Mucosa of stomach (tissue), 1 donor: ENCODE data around the gene STK39.

Experiments used
- H3K27me3 ChIP-seq: one replicate; pipeline ENCODE4 v1.7.0; 2013; ENCODE audit warnings: mild to moderate bottlenecking, low read length; ENCODE audit not compliant: control insufficient read depth, insufficient read depth
- H3K36me3 ChIP-seq: one replicate; pipeline ENCODE4 v1.7.0; 2013; ENCODE audit warnings: low read length; ENCODE audit not compliant: control insufficient read depth, insufficient read depth
- H3K4me1 ChIP-seq: one replicate; pipeline ENCODE4 v1.7.0; 2013; ENCODE audit warnings: mild to moderate bottlenecking, low read length; ENCODE audit not compliant: control insufficient read depth, insufficient read depth
- H3K4me3 ChIP-seq: one replicate; pipeline ENCODE4 v1.7.0; 2013; ENCODE audit warnings: low read length
- H3K9ac ChIP-seq: one replicate; pipeline ENCODE4 v1.7.0; 2013; ENCODE audit warnings: mild to moderate bottlenecking, low read length, moderate library complexity
- H3K9me3 ChIP-seq: one replicate; pipeline ENCODE4 v1.7.0; 2013; ENCODE audit warnings: mild to moderate bottlenecking, low read length, moderate library complexity; ENCODE audit not compliant: control insufficient read depth
- donor health status: Pancreatic carcinoma.

Gene STK39

DNA sequence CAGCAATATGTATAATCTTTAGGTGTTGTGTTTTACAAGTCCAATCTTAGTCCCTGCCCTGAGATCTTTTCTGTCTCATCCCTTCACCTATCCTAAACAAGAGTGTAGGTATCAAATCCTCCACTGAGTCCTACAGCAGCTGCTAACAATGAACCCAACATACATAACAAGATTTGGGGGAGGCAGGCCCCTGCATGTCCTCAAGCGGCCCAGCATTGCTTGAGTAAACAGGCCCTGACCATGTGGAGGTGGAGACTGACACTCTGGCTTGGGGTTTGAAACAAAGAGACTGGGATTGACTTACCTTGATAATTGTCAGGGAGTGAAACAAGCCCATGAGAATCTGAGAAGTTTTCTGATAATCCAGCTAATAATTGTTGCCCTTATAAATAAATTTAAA, 213.4 kb downstream of the STK39 start:
- Histone ChIP-seq H3K27me3 (no peaks in the 10 kb centered on the region), H3K9ac (no peak overlapping the region), H3K4me3 (no peak overlapping the region), H3K4me1 (no peaks in the 10 kb centered on the region), H3K9me3 (no peaks in the 10 kb centered on the region), H3K36me3 (no peaks in the 10 kb centered on the region)

GRCh38 chr2:168032091-168032490, 215.3 kb downstream of the STK39 start:
- Histone ChIP-seq H3K4me3 (no peak overlapping the region), H3K4me1 (peaks cover 5% of the 10 kb centered on the region), H3K36me3 (no peaks in the 10 kb centered on the region), H3K27me3 (no peaks in the 10 kb centered on the region), H3K9me3 (no peaks in the 10 kb centered on the region), H3K9ac (no peak overlapping the region)

GRCh38 chr2:168030862-168031624, 216.4 kb downstream of the STK39 start:
- no peak overlapping the region for H3K9ac ChIP-seq
- H3K4me1 ChIP-seq, result peaks cover 5% of the 10 kb centered on the region
- no peaks in the 10 kb centered on the region for H3K36me3 ChIP-seq
- H3K4me3 ChIP-seq, result no peak overlapping the region
- no peaks in the 10 kb centered on the region for H3K9me3 ChIP-seq
- no peaks in the 10 kb centered on the region for H3K27me3 ChIP-seq

GRCh38 chr2:168029071-168029470, 218.3 kb downstream of the STK39 start:
- no peak overlapping the region for H3K9ac ChIP-seq
- peaks cover 5% of the 10 kb centered on the region for H3K4me1 ChIP-seq
- H3K4me3 ChIP-seq, result no peak overlapping the region
- no peaks in the 10 kb centered on the region for H3K36me3 ChIP-seq
- H3K27me3 ChIP-seq, result no peaks in the 10 kb centered on the region
- H3K9me3 ChIP-seq, result no peaks in the 10 kb centered on the region

DNA sequence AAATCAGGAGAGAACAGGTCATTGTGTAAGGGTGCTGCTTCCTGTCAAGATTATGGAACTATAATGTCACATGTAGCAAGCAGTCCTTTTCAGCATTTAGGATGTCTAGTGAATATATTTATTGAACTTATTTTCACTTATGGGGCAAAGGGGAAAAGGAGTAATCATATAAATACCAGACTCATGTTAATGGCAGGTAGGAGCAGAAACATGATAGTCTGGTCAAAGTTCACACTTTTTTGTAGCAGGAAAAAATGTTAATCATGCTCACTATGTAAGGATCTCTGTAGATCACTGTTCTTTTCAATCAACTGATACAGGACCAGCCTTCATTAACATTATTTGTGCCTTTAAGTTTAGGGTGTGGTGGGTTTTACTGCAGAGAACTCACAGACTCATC, 219.0 kb downstream of the STK39 start:
- Histone ChIP-seq H3K9me3 (no peaks in the 10 kb centered on the region), H3K4me3 (no peak overlapping the region), H3K36me3 (no peaks in the 10 kb centered on the region), H3K27me3 (no peaks in the 10 kb centered on the region), H3K9ac (no peak overlapping the region), H3K4me1 (peaks cover 5% of the 10 kb centered on the region)

DNA sequence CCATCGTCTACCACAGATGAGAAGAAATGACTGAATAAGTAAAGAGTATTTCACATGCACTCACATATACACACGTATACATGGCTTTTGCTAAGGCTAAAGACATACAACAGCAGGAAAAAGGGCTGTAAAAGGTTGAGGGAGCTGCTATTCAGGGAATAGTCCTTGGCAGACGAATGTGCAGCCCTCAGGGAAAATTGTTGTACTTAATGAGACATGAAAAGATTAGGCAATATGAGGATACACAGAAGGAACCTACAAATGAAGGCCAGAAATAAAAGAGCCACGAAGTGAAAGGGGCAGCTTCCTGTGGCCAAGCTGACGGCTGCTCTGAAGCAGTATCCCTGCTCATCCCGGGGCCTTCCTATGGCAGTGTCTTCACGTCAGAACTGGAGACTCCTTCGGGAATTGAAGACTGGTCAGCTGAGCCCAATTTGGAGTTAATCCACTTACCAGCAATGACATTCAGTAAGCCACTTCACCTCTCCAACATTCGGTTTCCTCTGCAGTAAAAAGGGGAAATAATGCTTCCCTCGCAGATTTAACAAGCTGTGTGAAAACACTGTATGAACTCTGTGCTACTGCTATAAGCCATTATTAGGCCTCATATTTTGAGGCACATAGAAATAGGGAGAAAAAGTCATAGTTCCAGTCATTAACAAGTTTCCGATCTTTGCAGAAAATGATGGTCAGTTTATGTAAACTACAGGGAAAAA, 221.8 kb downstream of the STK39 start:
- Histone ChIP-seq H3K9ac (no peak overlapping the region), H3K4me1 (peaks cover 5% of the 10 kb centered on the region), H3K9me3 (no peaks in the 10 kb centered on the region), H3K4me3 (no peak overlapping the region), H3K27me3 (no peaks in the 10 kb centered on the region), H3K36me3 (no peaks in the 10 kb centered on the region)

- H3K9ac ChIP-seq, result no peak overlapping the region
- peaks cover 5% of the 10 kb centered on the region for H3K4me1 ChIP-seq
- no peaks in the 10 kb centered on the region for H3K9me3 ChIP-seq
- no peaks in the 10 kb centered on the region for H3K27me3 ChIP-seq
- no peaks in the 10 kb centered on the region for H3K36me3 ChIP-seq
- no peak overlapping the region for H3K4me3 ChIP-seq
Observed at GRCh38 chr2:168024459-168024858, 222.9 kb downstream of the STK39 start.

DNA sequence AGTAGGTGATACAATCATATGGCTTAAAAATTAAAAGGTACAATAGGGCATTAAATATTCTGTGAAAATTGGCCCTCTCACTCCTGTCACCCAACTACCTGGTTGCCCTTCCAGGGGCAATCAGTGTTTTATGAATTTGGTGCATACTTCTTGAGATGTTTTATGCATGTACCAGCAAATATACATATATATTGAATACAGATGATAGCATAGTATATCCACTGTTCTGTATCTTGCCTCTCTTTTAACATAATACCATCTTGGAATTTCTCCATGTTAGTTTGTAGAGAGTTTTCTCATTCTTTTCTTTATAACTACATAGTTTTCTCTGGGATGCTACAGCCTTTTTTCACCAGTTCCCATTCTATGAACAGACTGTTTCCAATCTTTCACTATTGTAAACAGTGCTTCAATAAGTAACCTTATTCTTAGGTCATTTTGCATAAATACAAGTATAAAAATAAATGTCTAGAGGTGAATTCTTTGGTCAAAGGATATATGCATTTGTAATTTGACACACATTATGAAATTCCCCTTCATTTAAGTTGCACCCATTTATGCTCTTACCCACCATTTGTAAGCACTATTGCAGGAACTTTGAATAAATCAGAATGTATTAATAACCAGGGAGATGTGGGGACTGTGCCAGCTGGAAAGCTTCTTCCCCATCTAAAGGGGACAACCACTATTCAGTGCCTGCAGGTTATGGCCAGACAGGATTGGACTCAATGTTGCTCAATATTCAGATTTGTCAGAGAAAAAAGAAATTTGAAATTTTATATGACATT, 225.4 kb downstream of the STK39 start:
- no peaks in the 10 kb centered on the region for H3K27me3 ChIP-seq
- no peak overlapping the region for H3K4me3 ChIP-seq
- no peak overlapping the region for H3K9ac ChIP-seq
- H3K36me3 ChIP-seq, result no peaks in the 10 kb centered on the region
- no peaks in the 10 kb centered on the region for H3K4me1 ChIP-seq
- H3K9me3 ChIP-seq, result no peaks in the 10 kb centered on the region

- H3K9ac ChIP-seq, result no peak overlapping the region
- no peak overlapping the region for H3K4me3 ChIP-seq
- H3K36me3 ChIP-seq, result peaks cover 6% of the 10 kb centered on the region
- no peaks in the 10 kb centered on the region for H3K4me1 ChIP-seq
- no peaks in the 10 kb centered on the region for H3K9me3 ChIP-seq
- H3K27me3 ChIP-seq, result no peaks in the 10 kb centered on the region
Observed at GRCh38 chr2:168015274-168015953, 232.0 kb downstream of the STK39 start.

DNA sequence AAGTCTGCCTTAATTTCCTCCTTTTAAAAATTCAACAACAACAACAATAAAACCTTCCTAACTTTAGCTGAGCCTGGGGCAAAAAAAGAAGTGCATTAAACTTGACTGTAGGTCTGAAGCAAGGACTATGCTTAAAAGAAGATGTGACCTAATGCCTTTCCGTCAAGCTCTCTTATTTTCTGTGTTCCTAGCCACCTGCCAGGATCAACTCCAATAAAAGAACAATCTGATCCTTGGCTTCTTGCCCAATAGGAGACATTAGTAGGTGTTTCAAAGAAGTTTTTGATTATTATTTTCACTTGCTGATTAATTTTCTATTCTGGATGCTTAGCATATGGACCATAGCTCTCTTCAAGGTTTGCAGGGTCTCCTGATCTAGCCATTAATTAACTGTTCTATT, 237.5 kb downstream of the STK39 start:
- H3K4me3 ChIP-seq, result no peak overlapping the region
- H3K36me3 ChIP-seq, result no peaks in the 10 kb centered on the region
- H3K27me3 ChIP-seq, result no peaks in the 10 kb centered on the region
- H3K4me1 ChIP-seq, result peaks cover 5% of the 10 kb centered on the region
- no peak overlapping the region for H3K9ac ChIP-seq
- H3K9me3 ChIP-seq, result no peaks in the 10 kb centered on the region

DNA sequence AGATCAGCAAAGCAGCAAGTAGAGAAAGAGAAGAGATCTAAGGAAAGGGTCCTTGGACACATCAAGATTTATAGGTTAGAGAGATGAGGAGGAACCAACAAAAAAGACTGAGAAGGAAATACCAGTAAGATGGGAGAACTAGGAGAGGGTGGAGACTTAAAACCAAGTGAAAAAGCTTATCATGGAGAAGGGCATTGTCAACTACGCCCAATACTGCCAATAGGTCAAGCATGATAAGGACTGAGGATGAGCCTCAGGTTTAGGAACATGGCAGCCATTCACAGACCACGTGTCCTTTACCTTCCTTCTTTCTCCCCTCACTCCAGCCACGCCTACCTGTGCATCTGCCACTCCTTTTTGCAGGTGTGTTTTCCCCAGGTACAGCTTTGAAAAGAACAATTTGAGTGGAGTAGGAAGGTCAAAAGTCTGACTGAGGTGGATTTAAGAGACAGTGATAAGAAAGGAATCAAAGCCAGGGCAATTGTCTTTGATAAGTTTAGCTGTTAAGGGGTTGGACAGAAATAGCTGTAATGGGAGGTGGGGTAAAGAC, 238.7 kb downstream of the STK39 start:
- H3K9ac ChIP-seq, result no peak overlapping the region
- H3K4me1 ChIP-seq, result peaks cover 5% of the 10 kb centered on the region
- H3K27me3 ChIP-seq, result no peaks in the 10 kb centered on the region
- H3K4me3 ChIP-seq, result no peak overlapping the region
- H3K9me3 ChIP-seq, result no peaks in the 10 kb centered on the region
- H3K36me3 ChIP-seq, result no peaks in the 10 kb centered on the region
